Measurements from ENCODE around the gene NEUROD6.

The NEUROD6 gene

DNA sequence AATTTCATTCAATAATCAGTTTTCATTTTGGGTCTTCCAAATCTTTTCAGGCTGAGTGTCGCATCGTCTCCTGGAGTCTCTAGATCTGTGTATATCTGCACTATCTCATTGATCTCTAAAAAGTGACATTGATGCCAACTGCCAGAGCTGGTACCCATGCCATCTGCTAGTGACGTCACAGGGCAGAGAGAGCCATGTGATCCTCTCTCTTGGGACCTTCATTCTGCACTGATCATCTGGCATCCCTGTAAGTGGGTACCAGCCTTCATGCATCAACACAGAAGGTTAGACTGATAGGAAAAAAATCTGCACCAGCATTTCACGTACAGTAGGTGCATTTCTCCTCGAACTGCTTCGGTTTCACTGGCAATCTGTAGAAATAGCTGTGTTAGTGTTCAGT lies at the start of gene NEUROD6:
NEUROD6 (minus strand) TSS at position 124 of the 400 bp plus-strand sequence. CDS start 1,458 bp downstream, outside the sequence.
- H3K4me3 ChIP-seq (ENCODE audit: low read depth, low read length): no peak within 1 kb of the TSS
- TF ChIP-seq, protein P1, sequence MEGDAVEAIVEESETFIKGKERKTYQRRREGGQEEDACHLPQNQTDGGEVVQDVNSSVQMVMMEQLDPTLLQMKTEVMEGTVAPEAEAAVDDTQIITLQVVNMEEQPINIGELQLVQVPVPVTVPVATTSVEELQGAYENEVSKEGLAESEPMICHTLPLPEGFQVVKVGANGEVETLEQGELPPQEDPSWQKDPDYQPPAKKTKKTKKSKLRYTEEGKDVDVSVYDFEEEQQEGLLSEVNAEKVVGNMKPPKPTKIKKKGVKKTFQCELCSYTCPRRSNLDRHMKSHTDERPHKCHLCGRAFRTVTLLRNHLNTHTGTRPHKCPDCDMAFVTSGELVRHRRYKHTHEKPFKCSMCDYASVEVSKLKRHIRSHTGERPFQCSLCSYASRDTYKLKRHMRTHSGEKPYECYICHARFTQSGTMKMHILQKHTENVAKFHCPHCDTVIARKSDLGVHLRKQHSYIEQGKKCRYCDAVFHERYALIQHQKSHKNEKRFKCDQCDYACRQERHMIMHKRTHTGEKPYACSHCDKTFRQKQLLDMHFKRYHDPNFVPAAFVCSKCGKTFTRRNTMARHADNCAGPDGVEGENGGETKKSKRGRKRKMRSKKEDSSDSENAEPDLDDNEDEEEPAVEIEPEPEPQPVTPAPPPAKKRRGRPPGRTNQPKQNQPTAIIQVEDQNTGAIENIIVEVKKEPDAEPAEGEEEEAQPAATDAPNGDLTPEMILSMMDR (IDR thresholded peaks at IDR 0.05; ENCODE audit: low read depth, low read length): no peak

DNA sequence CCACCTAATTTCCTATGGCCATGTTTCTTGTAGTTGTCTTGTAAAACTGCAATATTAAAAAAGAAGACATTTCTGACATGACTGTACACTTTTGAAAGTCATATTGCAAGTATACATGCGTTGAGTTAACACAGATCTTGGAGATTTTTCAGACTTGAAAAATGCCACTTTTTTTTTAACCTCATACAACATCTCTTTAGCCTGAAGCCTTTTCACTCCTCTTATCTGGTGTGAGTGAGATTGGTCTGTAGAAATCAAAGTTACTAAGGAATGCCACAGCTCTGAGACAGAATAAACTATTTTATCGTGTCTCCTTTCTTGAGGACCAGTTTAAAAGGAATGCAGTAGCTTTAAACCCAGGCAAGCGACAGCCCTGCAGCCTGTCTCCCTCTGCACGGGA lies 43.9 kb upstream of the NEUROD6 start:
- H3K4me3 ChIP-seq (ENCODE audit: low read depth, low read length): no peak overlapping the region
- TF ChIP-seq, protein P1 (IDR thresholded peaks at IDR 0.05; ENCODE audit: low read depth, low read length): no peak

DNA sequence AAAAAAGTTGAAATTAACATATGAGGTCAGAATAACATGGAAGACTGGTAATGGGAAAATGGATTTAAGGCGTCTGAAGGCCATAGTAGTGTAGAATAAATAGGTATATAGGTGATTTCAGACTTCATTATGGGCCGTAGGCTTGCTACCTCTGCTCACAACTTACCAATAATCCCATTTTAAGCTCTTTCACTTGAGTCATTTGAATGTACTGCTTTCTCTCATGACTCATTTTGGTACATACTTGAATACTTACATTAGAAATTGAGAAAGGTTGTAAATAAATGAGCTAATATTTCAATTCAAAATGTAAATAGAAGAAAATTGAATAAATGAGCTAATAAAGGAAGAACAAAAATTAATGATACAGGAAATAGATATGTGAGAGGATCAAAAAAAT lies 42.2 kb upstream of the NEUROD6 start:
- H3K4me3 ChIP-seq (ENCODE audit: low read depth, low read length): no peak overlapping the region

DNA sequence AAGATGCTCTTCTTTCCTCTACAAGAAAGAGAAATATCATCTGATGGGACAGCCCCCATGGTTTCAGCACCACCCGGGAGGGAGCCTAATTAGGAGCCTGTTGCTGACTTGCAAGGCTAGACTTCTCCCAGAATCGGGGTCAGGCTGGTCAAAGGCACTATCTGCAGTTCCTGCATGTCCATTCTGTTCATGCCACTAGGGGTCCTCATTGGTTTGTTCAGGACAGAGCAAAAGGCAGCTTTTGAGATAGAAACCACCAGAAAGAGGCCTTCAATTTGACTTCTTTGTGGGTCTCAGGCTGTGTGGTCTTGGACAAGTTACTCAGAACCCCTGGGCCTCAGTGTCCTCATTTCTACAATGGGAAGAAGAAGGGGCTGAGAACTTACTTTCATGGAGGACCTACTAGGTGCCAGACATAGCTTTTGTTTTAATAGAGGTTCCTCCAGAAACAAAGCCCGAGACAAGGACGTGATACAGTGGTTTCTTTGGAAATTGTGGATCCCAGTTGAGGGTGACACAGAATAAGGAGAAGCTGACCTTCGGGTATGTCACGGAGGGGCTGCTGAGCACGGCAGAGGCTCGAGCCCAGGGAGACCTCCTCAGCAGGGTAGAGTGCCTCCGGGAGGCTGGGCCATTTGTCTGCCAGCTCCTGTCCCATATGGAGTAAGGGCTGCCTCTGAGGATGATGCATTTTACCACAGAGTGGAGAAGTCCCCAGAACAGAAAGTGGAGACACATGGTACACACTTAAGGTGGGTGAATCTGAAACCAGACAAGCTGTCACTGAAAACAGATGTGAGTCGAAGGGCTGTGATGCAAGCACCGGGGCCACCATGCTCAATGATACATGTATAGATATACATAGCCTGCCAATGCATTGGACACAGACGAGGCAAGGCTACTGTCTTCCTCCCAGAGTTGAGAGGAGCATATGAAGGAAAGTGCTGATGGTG lies 33.1 kb upstream of the NEUROD6 start:
- TF ChIP-seq, protein P1 (IDR thresholded peaks at IDR 0.05; ENCODE audit: low read depth, low read length): no peak
- no peak overlapping the region for H3K4me3 ChIP-seq (ENCODE audit: low read depth, low read length)

More for the DNA sequence above, 42.2 kb upstream of the NEUROD6 start:
- TF ChIP-seq, protein P1 (IDR thresholded peaks at IDR 0.05; ENCODE audit: low read depth, low read length): no peak

DNA sequence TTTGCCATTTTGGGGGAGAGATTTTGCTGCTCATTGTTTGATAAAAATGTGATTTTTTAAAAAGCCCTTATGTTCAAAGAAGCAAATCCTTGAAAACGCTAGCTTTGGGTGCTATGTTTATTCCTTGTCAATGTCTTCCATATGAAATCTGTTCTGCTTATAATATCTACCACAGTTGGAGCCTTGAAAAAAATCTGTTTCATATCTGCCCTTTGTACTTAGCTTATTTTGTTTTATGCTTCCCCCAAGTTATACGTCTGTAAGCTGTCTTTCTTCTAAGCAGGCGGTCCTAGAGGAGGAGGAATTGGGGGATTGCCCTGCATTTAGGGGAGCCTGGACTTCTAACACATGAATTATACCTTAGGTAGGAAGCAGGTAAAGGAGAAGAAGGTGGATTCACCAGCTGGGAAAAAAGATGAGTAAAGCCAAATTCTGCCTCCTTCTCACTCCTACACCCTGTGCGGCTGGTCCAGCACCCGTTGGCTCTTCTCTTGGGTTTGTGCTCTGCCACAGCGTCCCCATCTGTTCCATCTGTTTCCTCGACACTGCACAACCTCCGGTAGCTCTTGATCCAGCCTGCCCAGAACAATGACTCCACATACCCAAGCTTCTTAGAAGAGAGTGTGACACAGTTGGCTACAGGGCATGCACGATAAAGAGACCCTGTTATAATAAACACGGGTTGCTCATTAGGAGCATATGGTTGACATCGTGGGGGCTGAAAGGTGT lies 31.9 kb upstream of the NEUROD6 start:
- TF ChIP-seq, protein P1 (IDR thresholded peaks at IDR 0.05; ENCODE audit: low read depth, low read length): no peak
- H3K4me3 ChIP-seq (ENCODE audit: low read depth, low read length): no peak overlapping the region

DNA sequence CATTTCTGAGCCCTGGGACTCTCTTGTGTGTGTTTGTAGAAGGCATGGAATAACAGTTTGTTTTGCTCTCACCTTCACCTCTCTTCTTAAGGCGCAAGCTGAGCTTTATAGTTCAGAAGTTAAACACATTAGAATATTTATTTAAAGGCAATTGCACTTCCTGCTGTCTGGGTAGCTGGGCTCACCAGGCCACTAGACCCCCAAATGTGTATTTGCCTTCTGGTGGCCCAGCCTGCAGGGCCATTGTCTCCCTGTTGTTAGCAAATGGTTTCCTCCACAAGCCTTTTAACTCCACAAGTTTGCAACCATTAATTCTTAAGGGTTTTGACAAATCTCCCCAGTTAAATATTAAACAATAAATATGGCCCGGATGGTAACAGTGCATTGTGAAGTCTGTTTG lies 31.1 kb upstream of the NEUROD6 start:
- no peak overlapping the region for H3K4me3 ChIP-seq (ENCODE audit: low read depth, low read length)
- TF ChIP-seq, protein P1 (IDR thresholded peaks at IDR 0.05; ENCODE audit: low read depth, low read length): no peak

DNA sequence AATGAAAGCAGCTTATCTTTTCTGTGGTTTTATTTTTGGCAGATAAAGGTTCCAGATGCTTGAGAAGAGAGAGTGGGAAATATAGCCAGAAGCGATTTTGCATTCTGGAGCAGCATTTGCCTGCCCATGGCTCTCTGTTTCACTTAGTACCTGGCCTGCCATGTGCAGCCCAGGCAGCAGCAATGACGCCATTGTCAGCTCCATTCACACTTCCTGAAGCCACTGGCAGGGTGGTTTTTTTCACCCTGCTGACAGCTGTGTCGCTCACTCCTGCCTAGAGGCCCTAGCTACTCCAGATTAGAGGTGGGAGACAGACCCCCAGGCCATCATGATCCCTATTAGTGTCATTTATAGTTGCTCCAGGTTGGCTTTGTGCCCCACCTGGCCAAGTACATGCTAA lies 30.1 kb upstream of the NEUROD6 start:
- TF ChIP-seq, protein P1 (IDR thresholded peaks at IDR 0.05; ENCODE audit: low read depth, low read length): no peak
- no peak overlapping the region for H3K4me3 ChIP-seq (ENCODE audit: low read depth, low read length)
